IMR-90 (cell line): Measurements from ENCODE around the gene FAM76A. TPM values are rescaled to one million over a fixed set of nuclear protein-coding genes. Genes with fewer than 3 reads are reported as not detected.

Source experiments
- ATAC-seq: fragments of 200-7000 bp; cut with Tn5 transposase; 2 replicates; pipeline ENCODE4 v1.9.1; 2020; ENCODE audit warnings: low read depth, mild to moderate bottlenecking, moderate library complexity
- BruUV-seq: library from RNA; stranded (reverse); fragments of 400-500 nt; replicated peaks from 2 replicates; lab custom pipeline; 2021; lab: Mats Ljungman, UMichigan
- CTCF ChIA-PET: fragments of 300-600 bp; formaldehyde crosslinking; extraction: SDS; loops from one replicate; lab custom pipeline; 2021; ENCODE audit warnings: antibody characterized with exemption; lab: Yijun Ruan, JAX
- POLR2A ChIA-PET: fragments of 300-600 bp; sonication (Branson Sonifier 250); formaldehyde crosslinking; loops from one replicate; lab custom pipeline; 2022; ENCODE audit warnings: antibody characterized with exemption; ENCODE audit not compliant: unreplicated experiment; lab: Charles Lee
- DNase-seq: peaks from one replicate; pipeline ENCODE4 v3.0.0; 2013
- H2AFZ ChIP-seq: replicated peaks from 2 replicates; pipeline ENCODE3; 2013; ENCODE audit warnings: low read length, mild to moderate bottlenecking; ENCODE audit not compliant: poor library complexity
- H2AK5ac ChIP-seq: 2 replicates; pipeline ENCODE4 v1.6.1; 2013; ENCODE audit warnings: low read depth, low read length, inconsistent platforms
- H2AK9ac ChIP-seq: replicated peaks from 2 replicates; pipeline ENCODE3; 2013; ENCODE audit warnings: mild to moderate bottlenecking, low read depth, low read length, moderate library complexity; ENCODE audit not compliant: poor library complexity
- H2BK120ac ChIP-seq: 2 replicates; pipeline ENCODE4 v1.6.1; 2013; ENCODE audit warnings: low read depth, low read length, inconsistent platforms
- H2BK15ac ChIP-seq: 3 replicates; pipeline ENCODE4 v1.6.1; 2013; ENCODE audit warnings: low read depth, low read length, inconsistent platforms
- H2BK20ac ChIP-seq: 2 replicates; pipeline ENCODE4 v1.6.1; 2013; ENCODE audit warnings: low read depth, mild to moderate bottlenecking, inconsistent platforms, low read length, moderate library complexity
- H2BK5ac ChIP-seq: 2 replicates; pipeline ENCODE4 v1.6.1; 2013; ENCODE audit warnings: mild to moderate bottlenecking, low read depth, low read length, inconsistent platforms; ENCODE audit not compliant: poor library complexity, severe bottlenecking
- H3K14ac ChIP-seq: replicated peaks from 2 replicates; pipeline ENCODE4 v1.6.1; 2013; ENCODE audit warnings: low read depth, low read length, inconsistent platforms
- H3K18ac ChIP-seq: 2 replicates; pipeline ENCODE4 v1.6.1; 2013; ENCODE audit warnings: low read depth, low read length, control low read depth
- H3K23ac ChIP-seq: 2 replicates; pipeline ENCODE4 v1.6.1; 2013; ENCODE audit warnings: low read depth, low read length, inconsistent platforms
- H3K27ac ChIP-seq: 2 replicates; pipeline ENCODE4 v1.5.1; 2013; ENCODE audit warnings: mild to moderate bottlenecking, control low read depth, low read length; ENCODE audit not compliant: insufficient read depth
- H3K27me3 ChIP-seq: 2 replicates; pipeline ENCODE4 v1.6.1; 2013; ENCODE audit warnings: low read length; ENCODE audit not compliant: control insufficient read depth, insufficient read depth
- H3K36me3 ChIP-seq: 2 replicates; pipeline ENCODE4 v1.6.1; 2013; ENCODE audit warnings: low read length, mixed read lengths; ENCODE audit not compliant: control insufficient read depth, insufficient read depth
- H3K4ac ChIP-seq: 2 replicates; pipeline ENCODE4 v1.6.1; 2013; ENCODE audit warnings: low read depth, low read length, inconsistent platforms
- H3K4me1 ChIP-seq: 2 replicates; pipeline ENCODE4 v1.6.1; 2013; ENCODE audit warnings: low read length, mixed read lengths; ENCODE audit not compliant: control insufficient read depth, insufficient read depth
- H3K4me2 ChIP-seq: 2 replicates; pipeline ENCODE4 v1.6.1; 2013; ENCODE audit warnings: low read depth, mild to moderate bottlenecking, control low read depth, low read length, moderate library complexity
- H3K4me3 ChIP-seq: 2 replicates; pipeline ENCODE4 v1.5.1; 2013; ENCODE audit warnings: low read depth, mild to moderate bottlenecking, control low read depth, low read length, moderate library complexity; ENCODE audit not compliant: insufficient read depth
- H3K56ac ChIP-seq: 2 replicates; pipeline ENCODE4 v1.6.1; 2013; ENCODE audit warnings: low read length, inconsistent platforms; ENCODE audit not compliant: insufficient read depth; ENCODE audit errors: extremely low read depth
- H3K79me1 ChIP-seq, 2 experiments: 2 replicates each; pipeline ENCODE4 v1.6.1; 2013; ENCODE audit warnings: low read length in 2 of 2, inconsistent platforms in 1 of 2, low read depth in 1 of 2
- H3K9ac ChIP-seq: 2 replicates; pipeline ENCODE4 v1.6.1; 2013; ENCODE audit warnings: low read depth, low read length, control low read depth
- H3K9me1 ChIP-seq: 2 replicates; pipeline ENCODE4 v1.6.1; 2013; ENCODE audit warnings: low read length, inconsistent platforms; ENCODE audit not compliant: insufficient read depth
- H3K9me3 ChIP-seq: 2 replicates; pipeline ENCODE4 v1.6.1; 2013; ENCODE audit warnings: low read length; ENCODE audit not compliant: control insufficient read depth, insufficient read depth
- H4K20me1 ChIP-seq: 2 replicates; pipeline ENCODE4 v1.6.1; 2013; ENCODE audit warnings: low read length, inconsistent platforms; ENCODE audit not compliant: insufficient read depth
- H4K5ac ChIP-seq: 2 replicates; pipeline ENCODE4 v1.6.1; 2013; ENCODE audit warnings: mild to moderate bottlenecking, low read depth, low read length, control low read depth
- H4K8ac ChIP-seq, 2 experiments: 2 replicates each; pipeline ENCODE4 v1.6.1; 2013; ENCODE audit warnings: low read depth in 2 of 2, low read length in 2 of 2, control low read depth in 1 of 2, inconsistent platforms in 1 of 2
- H4K91ac ChIP-seq: 2 replicates; pipeline ENCODE4 v1.6.1; 2013; ENCODE audit warnings: low read depth, low read length, inconsistent platforms; ENCODE audit not compliant: insufficient read depth
- CEBPB ChIP-seq: IDR thresholded peaks from 2 replicates; pipeline ENCODE4 v1.6.1; 2012; ENCODE audit warnings: low read depth, low read length, improper control_type of control experiment
- CHD1 ChIP-seq: IDR thresholded peaks from 2 replicates; pipeline ENCODE4 v1.6.1; 2012; ENCODE audit warnings: low read depth, low read length, improper control_type of control experiment
- FOS ChIP-seq: fragments of 150-350 bp; IDR thresholded peaks from 2 replicates; pipeline ENCODE4 v1.6.1; 2016; ENCODE audit warnings: low read depth, low read length
- MAFK ChIP-seq: IDR thresholded peaks from 2 replicates; pipeline ENCODE4 v1.6.1; 2012; ENCODE audit warnings: low read depth, low read length, improper control_type of control experiment
- MAZ ChIP-seq: IDR thresholded peaks from 2 replicates; pipeline ENCODE4 v1.6.1; 2012; ENCODE audit warnings: low read depth, mild to moderate bottlenecking, low read length, improper control_type of control experiment, moderate library complexity, borderline replicate concordance
- NFE2L2 ChIP-seq: fragments of 150-350 bp; IDR thresholded peaks from 2 replicates; pipeline ENCODE4 v1.6.1; 2016; ENCODE audit warnings: low read depth, mild to moderate bottlenecking, low read length
- POLR2A ChIP-seq: IDR thresholded peaks from 2 replicates; pipeline ENCODE4 v1.6.1; 2012; ENCODE audit warnings: mild to moderate bottlenecking, low read depth, low read length
- RAD21 ChIP-seq: IDR thresholded peaks from 2 replicates; pipeline ENCODE4 v1.6.1; 2012; ENCODE audit warnings: low read length, improper control_type of control experiment
- RCOR1 ChIP-seq: IDR thresholded peaks from 2 replicates; pipeline ENCODE4 v1.6.1; 2012; ENCODE audit warnings: mild to moderate bottlenecking, low read length, improper control_type of control experiment; ENCODE audit not compliant: insufficient replicate concordance
- RFX5 ChIP-seq: IDR thresholded peaks from 2 replicates; pipeline ENCODE4 v1.8.0; 2012; ENCODE audit warnings: low read depth, mild to moderate bottlenecking, low read length, moderate library complexity
- WGBS, 2 experiments: methylation state at CpG; one replicate each; pipeline versions ENCODE4 v1.1.5 to v1.1.7; 2013; ENCODE audit warnings: missing lambda C conversion rate in 2 of 2; ENCODE audit not compliant: insufficient read length in 1 of 2; ENCODE audit errors: extremely low coverage in 2 of 2; 5-methylcytosine and 5-hydroxymethylcytosine counted together
- dilution Hi-C: fragments of 300-500 bp; cut with HindIII; formaldehyde crosslinking; loops from one replicate; pipeline ENCODE4 v1.14.3; 2018; ENCODE audit warnings: low sequenced_read_pairs; ENCODE audit not compliant: unreplicated experiment
- in situ Hi-C: fragments of 300-500 bp; cut with MboI; formaldehyde crosslinking; loops from 3 replicates; pipeline ENCODE4 v1.14.3; 2019; ENCODE audit warnings: low sequenced_read_pairs, inconsistent platforms, mixed read lengths
- intact Hi-C: fragments of 100-400 bp; cut with micrococcal nuclease; formaldehyde crosslinking; loops from 2 replicates; pipeline ENCODE4 v1.10.0; 2022
- polyA plus RNA-seq, 3 experiments: library from polyadenylated mRNA; depleted of rRNA; stranded (reverse); fragments of >200 nt; gene quantifications; 2 replicates each; pipeline ENCODE4 v1.2.3, GENCODE V29; 2012; ENCODE audit warnings: low replicate concordance in 1 of 3
- total RNA-seq: library from RNA; depleted of rRNA; stranded (reverse); fragments of >200 nt; gene quantifications from 2 replicates; pipeline ENCODE4 v1.2.3, GENCODE V29; 2012
- TF ChIP-seq, protein P1 (sequence below): fragments of 150-350 bp; IDR thresholded peaks from 2 replicates; pipeline ENCODE4 v1.6.1; 2016; ENCODE audit warnings: low read depth, mild to moderate bottlenecking, low read length, moderate library complexity, borderline replicate concordance

The FAM76A gene
- total and polyA plus RNA-seq, 2 of the 4 experiments (the other 2 are of a cell fraction) = 2.3 to 10.0 TPM

DNA sequence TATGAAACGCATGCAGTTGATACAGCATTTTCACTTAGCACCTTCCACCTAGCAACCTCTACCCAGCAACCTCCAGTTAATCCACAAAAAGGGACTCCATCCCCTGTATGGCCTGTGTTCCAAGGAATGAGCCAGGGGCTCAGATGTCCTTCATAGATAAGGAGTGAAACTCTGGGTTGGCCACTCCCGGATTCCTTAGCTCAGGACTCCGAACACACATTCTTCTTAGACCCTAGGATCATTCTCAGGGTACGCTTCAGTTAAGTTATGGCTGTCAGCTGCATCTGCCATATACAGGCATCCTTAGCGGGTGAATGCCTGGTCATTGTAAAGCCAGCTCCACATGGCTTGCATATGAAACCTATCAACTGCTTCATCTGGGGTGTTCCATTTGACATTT lies 37.9 kb upstream of the FAM76A start:
- H3K4me3 ChIP-seq = no peak overlapping the region
- in situ Hi-C loops (no loop called here), intact Hi-C loops (no loop called here), dilution Hi-C loops (no loop called here)
- no peak overlapping the region for H2AK9ac ChIP-seq
- ChIA-PET POLR2A (no interaction called here), CTCF (no interaction called here)
- H3K14ac ChIP-seq = no peak overlapping the region
- no peaks in the 10 kb centered on the region for H3K79me1 ChIP-seq
- H3K4me1 ChIP-seq = 0 out of 2 replicates have a peak, but pooled peaks cover 2% of the 10 kb centered on the region
- H3K4ac ChIP-seq = no peak overlapping the region
- no peaks in the 10 kb centered on the region for H4K20me1 ChIP-seq
- H3K27ac ChIP-seq = no peak overlapping the region
- H3K36me3 ChIP-seq = no peaks in the 10 kb centered on the region
- no peaks in the 10 kb centered on the region for H3K9me3 ChIP-seq
- H4K8ac ChIP-seq = no peak overlapping the region
- no peak overlapping the region for H2BK15ac ChIP-seq
- no peak overlapping the region for H2AK5ac ChIP-seq
- H3K27me3 ChIP-seq = peaks cover 45% of the 10 kb centered on the region
- TF ChIP-seq POLR2A (no peak), MAZ (no peak), CEBPB (no peak), RFX5 (no peak), MAFK (no peak), FOS (no peak), RAD21 (no peak), CHD1 (no peak), RCOR1 (no peak), NFE2L2 (no peak)
- TF ChIP-seq, protein P1, sequence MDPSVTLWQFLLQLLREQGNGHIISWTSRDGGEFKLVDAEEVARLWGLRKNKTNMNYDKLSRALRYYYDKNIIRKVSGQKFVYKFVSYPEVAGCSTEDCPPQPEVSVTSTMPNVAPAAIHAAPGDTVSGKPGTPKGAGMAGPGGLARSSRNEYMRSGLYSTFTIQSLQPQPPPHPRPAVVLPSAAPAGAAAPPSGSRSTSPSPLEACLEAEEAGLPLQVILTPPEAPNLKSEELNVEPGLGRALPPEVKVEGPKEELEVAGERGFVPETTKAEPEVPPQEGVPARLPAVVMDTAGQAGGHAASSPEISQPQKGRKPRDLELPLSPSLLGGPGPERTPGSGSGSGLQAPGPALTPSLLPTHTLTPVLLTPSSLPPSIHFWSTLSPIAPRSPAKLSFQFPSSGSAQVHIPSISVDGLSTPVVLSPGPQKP = no peak
- no peak overlapping the region for H3K9ac ChIP-seq
- no peak overlapping the region for H4K91ac ChIP-seq
- H3K23ac ChIP-seq = no peak overlapping the region
- DNase-seq = no peak
- no TSS peak for BruUV-seq
- WGBS, 2 experiments = 67% methylated on average over 2 of the region's 5 CpGs; no CpG with 5 or more reads in 1 of the 2 experiments
- no peak overlapping the region for H2AFZ ChIP-seq
- no peak overlapping the region for H2BK20ac ChIP-seq
- peaks cover 4% of the 10 kb centered on the region; the same call in 1 of the 2 replicates for H3K9me1 ChIP-seq
- no peak overlapping the region for H3K18ac ChIP-seq
- no peak overlapping the region for H2BK120ac ChIP-seq
- no peak overlapping the region for H3K4me2 ChIP-seq
- H4K5ac ChIP-seq = no peak overlapping the region
- H2BK5ac ChIP-seq = no peak overlapping the region
- no peak overlapping the region for H3K56ac ChIP-seq
- no peak for ATAC-seq
